ENCODE results near the gene SERHL2. TPM values are rescaled to one million over a fixed set of nuclear protein-coding genes. Genes with fewer than 3 reads are reported as not detected.

SERHL2 gene
- total RNA-seq, 1 experiment from 2014 or later: 1.1 TPM

GRCh38 chr22:42610186-42610585, 56.4 kb downstream of the SERHL2 start (continued):
- no peak for TF ChIP-seq AR (CRISPR knock-in tag; IDR thresholded peaks at IDR 0.05)
- no peak for TF ChIP-seq ESRRA (CRISPR knock-in tag; IDR thresholded peaks at IDR 0.05; ENCODE audit: borderline replicate concordance)
- TF ChIP-seq MAX (CRISPR knock-in tag; IDR thresholded peaks at IDR 0.05): no peak

- ATAC-seq (no peak), DNase-seq (ENCODE audit: low spot score) (no peak)
- H3K4me1 Mint-ChIP-seq: peaks cover 41% of the 10 kb centered on the region
- ChIA-PET CTCF (no interaction called here), POLR2A (no interaction called here)
- peaks cover 3% of the 10 kb centered on the region; the same call in 1 of the 2 replicates for H3K9me3 Mint-ChIP-seq
- peak overlapping the region; percentile 57 for H3K27ac Mint-ChIP-seq
- H3K27me3 Mint-ChIP-seq (ENCODE audit: low read depth): no peaks in the 10 kb centered on the region
- peaks cover 50% of the 10 kb centered on the region for H3K36me3 Mint-ChIP-seq
- H3K4me3 Mint-ChIP-seq: no peak overlapping the region
- TF ChIP-seq ZMAT4 (CRISPR knock-in tag; IDR thresholded peaks at IDR 0.05) (no peak), ARID4B (CRISPR knock-in tag; IDR thresholded peaks at IDR 0.05; ENCODE audit: borderline replicate concordance) (no peak), ZNF281 (CRISPR knock-in tag; IDR thresholded peaks at IDR 0.05) (no peak), NFATC4 (CRISPR knock-in tag; IDR thresholded peaks at IDR 0.05) (no peak), RORB (CRISPR knock-in tag; IDR thresholded peaks at IDR 0.05) (no peak), ZNF416 (CRISPR knock-in tag; IDR thresholded peaks at IDR 0.05) (no peak), ATF1 (CRISPR knock-in tag; IDR thresholded peaks at IDR 0.05) (no peak), SP1 (CRISPR knock-in tag; conservative IDR thresholded peaks at IDR 0.05) (no peak), ZNF317 (CRISPR knock-in tag; IDR thresholded peaks at IDR 0.05; ENCODE audit: borderline replicate concordance, low read depth) (no peak), GRHL2 (CRISPR knock-in tag; IDR thresholded peaks at IDR 0.05; ENCODE audit: insufficient replicate concordance, severe bottlenecking) (no peak), E2F4 (CRISPR knock-in tag; IDR thresholded peaks at IDR 0.05; ENCODE audit: borderline replicate concordance, low read depth) (no peak), USF1 (CRISPR knock-in tag; IDR thresholded peaks at IDR 0.05) (no peak), GABPB1 (CRISPR knock-in tag; IDR thresholded peaks at IDR 0.05) (no peak), NR3C1 (CRISPR knock-in tag; conservative IDR thresholded peaks at IDR 0.05; ENCODE audit: low read depth) (no peak)
Observed at GRCh38 chr22:42611051-42611450, 57.3 kb downstream of the SERHL2 start.
